ENCODE measurements around the gene BORCS6.
A peak's percentile ranks its signal among the peaks of the same experiment; 100 is the strongest.
"Not testable (repeated sequence)": the region's sequence is repeated elsewhere in the genome, so short reads cannot be mapped to it uniquely, and the experiment has no call there.

Gene BORCS6

GRCh38 chr17:8173056-8173870 is 16.7 kb downstream of the BORCS6 start:
- DNase-seq, result peak; percentile 91

DNA sequence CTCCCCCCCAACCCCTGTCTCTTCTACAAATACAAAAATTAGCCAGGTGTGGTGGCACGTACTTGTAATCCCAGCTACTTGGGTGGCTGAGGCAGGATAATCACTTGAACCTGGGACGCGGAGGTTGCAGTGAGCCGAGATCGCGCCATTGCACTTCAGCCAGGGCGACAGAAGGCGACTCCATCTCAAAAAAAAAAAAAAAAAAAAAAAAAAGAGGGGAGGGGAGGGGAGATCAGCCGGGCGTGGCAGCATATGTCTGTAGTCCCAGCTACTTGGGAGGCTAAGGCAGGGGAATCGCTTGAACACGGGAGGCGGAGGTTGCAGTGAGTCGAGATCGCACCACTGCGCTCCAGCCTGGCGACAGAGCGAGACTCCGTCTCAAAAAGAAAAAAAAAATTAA is 19.8 kb downstream of the BORCS6 start:
- not testable (repeated sequence) for DNase-seq

DNA sequence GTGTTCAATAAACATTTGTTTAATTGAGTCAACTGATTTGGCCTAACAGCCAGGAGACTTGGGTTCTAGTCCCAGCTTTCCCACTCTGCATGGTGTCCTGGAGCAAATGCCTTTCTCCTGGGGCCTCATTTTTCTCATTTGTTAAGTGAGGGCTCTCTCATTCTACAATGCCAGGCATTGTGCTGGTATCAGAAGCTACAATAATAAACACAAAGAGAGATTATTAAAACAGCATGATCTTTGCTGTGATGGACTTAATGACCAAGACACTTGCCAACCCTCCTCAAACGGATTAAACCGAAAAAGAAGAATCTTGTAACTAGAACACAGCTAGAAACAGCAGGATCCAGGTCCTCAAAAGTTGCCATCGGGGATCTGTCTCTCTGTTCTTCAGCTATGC is 22.5 kb downstream of the BORCS6 start:
- no peak for DNase-seq

- DNase-seq, result no peak
Measured at GRCh38 chr17:8166731-8167130, 23.2 kb downstream of the BORCS6 start.

DNA sequence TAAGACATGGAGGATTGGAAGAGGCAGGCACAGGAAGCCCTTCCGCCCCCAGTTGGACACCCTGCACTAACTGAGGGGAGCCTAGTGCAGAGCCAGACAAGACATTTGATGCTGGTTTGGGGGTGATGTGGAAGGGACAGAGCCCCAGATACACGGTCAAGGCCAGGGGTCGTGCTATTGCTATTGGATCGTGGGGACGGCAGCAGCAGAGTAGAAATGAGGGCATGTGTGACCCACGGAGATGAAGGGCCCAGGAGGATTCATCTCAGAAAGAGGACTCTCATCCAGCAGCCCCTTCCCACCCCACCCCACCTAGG is 25.2 kb downstream of the BORCS6 start:
- DNase-seq, result no peak

DNA sequence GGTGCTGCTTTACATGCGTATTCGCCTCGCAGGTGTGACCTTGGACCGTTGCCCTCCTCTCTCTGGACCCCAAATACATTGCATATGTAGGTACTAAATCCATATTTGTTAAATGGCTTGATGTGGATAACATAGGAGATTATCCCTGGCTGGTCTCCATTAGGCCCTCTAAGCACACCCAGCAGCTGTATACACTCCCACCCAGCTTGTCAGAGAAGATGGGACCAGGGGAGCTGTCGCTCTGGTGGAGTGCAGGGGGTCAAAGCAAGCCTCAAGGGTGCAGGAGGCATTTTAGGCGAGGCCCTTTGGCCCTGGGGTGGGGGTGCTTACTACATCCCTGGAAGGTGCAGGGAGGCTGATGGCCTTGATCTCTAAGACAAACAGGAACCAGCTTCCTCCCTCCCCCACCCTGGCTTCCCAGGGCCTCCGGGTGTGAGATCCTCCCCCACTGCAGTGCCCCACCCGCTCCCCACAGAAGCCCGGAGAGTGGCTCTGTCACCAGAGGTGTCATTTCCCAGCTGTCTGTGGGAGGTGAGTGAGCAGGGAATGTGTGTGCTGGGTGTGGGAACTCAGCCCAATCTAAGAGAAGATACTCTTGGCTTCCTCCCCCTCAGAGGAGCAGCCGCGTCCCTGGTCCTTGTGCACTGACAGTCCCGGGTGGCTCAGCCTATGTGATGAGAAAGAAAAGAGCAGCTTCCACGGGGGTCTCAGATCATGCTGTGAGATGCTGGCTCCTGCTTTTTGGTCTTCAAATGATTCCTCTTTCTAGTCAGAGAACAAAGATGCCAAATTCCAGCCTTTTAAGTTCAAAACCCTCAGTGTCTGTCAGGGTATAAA is 25.8 kb downstream of the BORCS6 start:
- DNase-seq, result peak; percentile 65

- peak; percentile 62 for DNase-seq
Measured at GRCh38 chr17:8162997-8163977, 26.7 kb downstream of the BORCS6 start.

GRCh38 chr17:8162233-8162996 is 27.6 kb downstream of the BORCS6 start, which contains the start of gene VAMP2:
TSS of gene VAMP2 (minus strand) at chr17:8162948. CDS start at chr17:8162879, 69 bp downstream.
- DNase-seq, result peak; percentile 88

- peak; percentile 34 for DNase-seq
Measured at GRCh38 chr17:8161289-8162232, 28.4 kb downstream of the BORCS6 start.

DNA sequence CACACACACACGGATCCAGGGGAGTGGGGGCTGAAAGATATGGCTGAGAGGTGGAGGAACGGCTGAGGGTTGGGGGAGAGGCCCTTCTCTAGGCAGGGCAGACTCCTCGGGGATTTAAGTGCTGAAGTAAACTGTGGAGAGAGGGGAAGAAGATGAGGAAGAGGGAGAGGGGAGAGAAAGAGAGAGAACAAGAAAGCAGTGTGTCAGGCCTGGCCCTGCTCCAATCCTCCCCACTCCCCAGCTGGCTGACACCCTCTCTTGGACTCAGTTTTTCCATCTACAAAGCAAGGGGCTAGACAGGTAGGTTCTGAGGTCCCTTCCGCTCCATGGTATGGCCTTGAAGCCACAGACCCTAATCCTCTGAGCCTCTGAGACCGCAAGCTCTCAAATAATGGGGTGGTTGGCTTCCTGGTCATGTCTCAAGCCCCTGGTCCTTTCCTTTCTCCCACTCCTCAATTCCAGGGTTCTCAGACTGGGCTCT is 29.2 kb downstream of the BORCS6 start:
- no peak for DNase-seq

DNA sequence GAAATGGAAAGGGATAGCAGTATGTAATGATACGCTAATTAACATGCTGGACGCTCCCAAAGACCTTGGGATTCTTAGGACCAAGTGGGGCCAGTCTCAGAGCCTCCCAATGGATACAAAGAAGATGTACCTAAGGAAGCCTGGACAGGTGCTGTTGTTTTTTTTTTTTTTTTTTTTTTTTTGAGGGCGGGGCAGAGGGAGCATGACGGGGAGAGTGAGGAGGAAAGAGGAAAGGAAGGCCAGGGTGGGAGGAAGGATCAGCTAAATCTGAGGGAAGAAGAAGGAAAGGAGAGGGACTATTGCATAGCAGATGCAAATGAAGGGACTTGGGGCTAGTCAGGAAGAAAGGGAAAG is 29.8 kb downstream of the BORCS6 start:
- no peak for DNase-seq

DNA sequence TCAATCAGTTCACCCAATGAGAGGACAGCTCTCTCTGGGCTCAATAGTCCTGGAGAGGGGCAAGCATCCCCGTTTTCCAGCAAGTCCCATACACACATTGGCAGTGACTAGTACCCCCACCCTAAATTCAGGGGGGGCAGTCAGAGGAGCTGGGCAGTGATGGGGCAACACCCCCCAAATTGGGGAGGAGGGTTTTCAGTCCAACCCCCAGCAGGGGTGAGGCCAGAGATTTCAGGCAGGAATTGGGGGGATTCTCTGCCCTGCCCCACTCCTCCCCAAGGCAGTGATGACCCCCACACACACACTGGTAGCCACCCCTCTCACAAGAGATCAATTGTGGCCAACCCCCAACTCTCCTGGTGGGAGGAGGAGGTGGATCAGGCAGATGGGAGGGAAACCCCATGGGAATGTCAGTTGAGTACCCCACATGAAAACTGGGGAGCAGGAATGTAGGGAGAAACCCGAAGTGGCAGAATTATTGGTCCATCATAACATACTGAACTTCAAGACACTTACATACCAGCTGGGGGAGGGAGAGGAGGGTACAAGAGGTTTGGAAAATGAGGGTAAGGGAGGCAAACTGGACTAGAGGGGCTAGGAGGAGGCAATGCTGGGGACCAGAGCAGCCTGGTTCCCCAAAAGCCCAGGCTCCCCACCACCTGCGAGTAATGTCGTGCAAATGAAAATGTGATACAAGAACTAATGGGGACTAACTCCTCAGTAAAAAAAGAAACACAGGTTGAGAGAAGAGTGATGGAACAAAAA is 30.3 kb downstream of the BORCS6 start:
- DNase-seq, result no peak

DNA sequence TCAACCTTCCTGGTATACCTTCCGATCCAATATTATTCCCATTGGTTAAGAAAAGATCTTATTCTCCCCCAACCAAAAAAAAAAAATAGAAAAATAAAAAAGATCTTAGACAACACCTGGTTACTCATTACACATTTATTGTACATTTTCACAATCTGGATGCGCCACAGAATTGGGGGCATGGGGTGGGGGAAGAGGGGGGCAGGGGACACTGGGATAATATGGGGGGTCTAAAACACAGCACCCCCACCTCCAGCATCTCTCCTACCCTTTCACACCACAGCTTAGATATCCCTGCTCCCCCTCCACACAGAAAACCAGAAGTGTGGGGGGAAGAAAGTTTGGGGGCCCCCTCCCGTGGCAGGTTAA is 31.0 kb downstream of the BORCS6 start:
- no peak for DNase-seq

- peak; percentile 92 for DNase-seq
Measured at GRCh38 chr17:8158267-8159031, 31.5 kb downstream of the BORCS6 start.

DNA sequence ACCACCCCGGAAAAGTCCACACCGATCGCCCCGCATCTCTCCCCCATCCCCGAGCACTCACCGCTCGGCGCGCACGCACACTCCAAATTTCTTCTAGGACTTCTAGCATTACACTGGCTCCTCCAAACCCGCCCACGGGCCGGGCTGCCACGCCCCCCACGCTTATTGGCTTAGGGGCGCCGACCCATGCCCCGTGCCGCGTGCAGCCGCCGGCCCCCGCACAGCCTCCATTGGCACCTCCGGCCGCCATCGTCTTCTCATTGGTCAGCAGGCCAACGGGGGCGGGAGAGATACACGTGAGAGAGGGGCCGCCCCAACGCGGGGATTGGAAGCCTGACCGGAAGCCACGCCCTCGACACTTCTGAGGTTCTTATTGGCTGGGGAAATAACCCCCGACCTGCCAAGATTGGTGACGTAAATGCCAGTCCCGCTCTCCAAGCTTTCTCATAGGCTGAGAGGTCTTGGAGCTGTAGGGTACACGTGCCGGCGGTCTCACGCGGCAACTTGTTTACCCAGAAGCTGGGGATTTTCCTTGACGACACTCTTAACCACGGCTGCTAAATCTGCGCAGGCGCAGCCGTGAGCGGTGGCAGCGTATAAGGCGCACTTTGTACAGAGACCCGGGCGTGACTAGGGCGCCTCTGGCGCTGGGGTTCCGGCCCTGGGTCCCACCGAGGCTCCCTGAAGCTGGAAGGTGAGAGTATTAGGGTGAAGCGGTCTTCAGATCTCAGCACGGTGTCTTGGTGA is 33.6 kb downstream of the BORCS6 start:
- peak; percentile 100 for DNase-seq

GRCh38 chr17:8155996-8156245 is 34.1 kb downstream of the BORCS6 start:
- DNase-seq, result no peak

- DNase-seq, result peak; percentile 43
Measured at GRCh38 chr17:8155231-8155995, 34.6 kb downstream of the BORCS6 start.

DNA sequence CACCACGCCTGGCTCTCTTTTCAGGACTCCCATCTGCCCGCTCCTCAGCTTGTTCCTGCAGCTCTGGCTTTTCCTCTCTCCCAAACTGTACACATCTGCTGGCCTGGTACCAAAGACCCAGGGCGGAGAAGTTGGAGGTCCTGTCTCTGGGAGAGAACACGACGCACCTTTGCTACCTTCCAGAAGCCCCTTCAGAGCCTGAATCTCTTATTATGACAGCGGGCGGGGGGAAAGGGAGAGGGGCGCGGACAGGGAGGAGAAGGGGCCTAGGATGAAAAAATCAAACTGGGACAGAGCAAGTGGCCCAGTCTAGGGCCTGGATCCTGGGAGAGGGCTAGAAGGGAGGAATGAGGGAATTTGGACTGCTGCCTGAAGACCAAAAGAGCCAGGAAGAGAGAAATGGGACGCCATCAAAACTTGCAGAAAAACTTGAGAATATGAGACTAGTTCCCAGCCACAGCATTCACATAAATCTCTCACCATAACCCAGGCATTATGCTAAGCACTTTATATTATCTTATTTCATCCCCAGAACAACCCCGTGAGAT is 35.3 kb downstream of the BORCS6 start:
- no peak for DNase-seq
